NB4 (cell line): Measurements from ENCODE around the gene NANOS3.

Experiments used
- DNase-seq: peaks from one replicate; pipeline ENCODE4 v3.0.0; 2010; ENCODE audit warnings: low read depth
- H3K4me3 ChIP-seq: one replicate; pipeline ENCODE4 v1.5.1; 2011; ENCODE audit warnings: mild to moderate bottlenecking, low read depth, low read length, moderate library complexity
- MAX ChIP-seq: IDR thresholded peaks from 2 replicates; pipeline ENCODE4 v1.6.1; 2011; ENCODE audit warnings: low read depth, low read length
- MYC ChIP-seq: IDR thresholded peaks from 2 replicates; pipeline ENCODE4 v1.6.1; 2011; ENCODE audit warnings: low read depth, low read length
- POLR2A ChIP-seq: IDR thresholded peaks from 2 replicates; pipeline ENCODE4 v1.6.1; 2011; ENCODE audit warnings: mild to moderate bottlenecking; ENCODE audit not compliant: insufficient read length; ENCODE audit errors: extremely low read depth
- TF ChIP-seq, protein P1 (sequence below): IDR thresholded peaks from one replicate; pipeline ENCODE4 v1.5.1; 2012; ENCODE audit warnings: low read depth, low read length

The NANOS3 gene

GRCh38 chr19:13908674-13909073, 31.7 kb downstream of the NANOS3 start:
- no peak for DNase-seq
- TF ChIP-seq POLR2A (no peak), MAX (no peak), MYC (no peak)
- TF ChIP-seq, protein P1, sequence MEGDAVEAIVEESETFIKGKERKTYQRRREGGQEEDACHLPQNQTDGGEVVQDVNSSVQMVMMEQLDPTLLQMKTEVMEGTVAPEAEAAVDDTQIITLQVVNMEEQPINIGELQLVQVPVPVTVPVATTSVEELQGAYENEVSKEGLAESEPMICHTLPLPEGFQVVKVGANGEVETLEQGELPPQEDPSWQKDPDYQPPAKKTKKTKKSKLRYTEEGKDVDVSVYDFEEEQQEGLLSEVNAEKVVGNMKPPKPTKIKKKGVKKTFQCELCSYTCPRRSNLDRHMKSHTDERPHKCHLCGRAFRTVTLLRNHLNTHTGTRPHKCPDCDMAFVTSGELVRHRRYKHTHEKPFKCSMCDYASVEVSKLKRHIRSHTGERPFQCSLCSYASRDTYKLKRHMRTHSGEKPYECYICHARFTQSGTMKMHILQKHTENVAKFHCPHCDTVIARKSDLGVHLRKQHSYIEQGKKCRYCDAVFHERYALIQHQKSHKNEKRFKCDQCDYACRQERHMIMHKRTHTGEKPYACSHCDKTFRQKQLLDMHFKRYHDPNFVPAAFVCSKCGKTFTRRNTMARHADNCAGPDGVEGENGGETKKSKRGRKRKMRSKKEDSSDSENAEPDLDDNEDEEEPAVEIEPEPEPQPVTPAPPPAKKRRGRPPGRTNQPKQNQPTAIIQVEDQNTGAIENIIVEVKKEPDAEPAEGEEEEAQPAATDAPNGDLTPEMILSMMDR = no peak
- H3K4me3 ChIP-seq = no peak overlapping the region

- no peak for DNase-seq
Measured at GRCh38 chr19:13909430-13909829, 32.5 kb downstream of the NANOS3 start.

GRCh38 chr19:13913352-13913751, 36.4 kb downstream of the NANOS3 start:
- H3K4me3 ChIP-seq = no peak overlapping the region
- no peak for DNase-seq
- TF ChIP-seq POLR2A (no peak), MAX (no peak), MYC (no peak)
- TF ChIP-seq, protein P1 = no peak

More at GRCh38 chr19:13909430-13909829, 32.5 kb downstream of the NANOS3 start:
- no peak overlapping the region for H3K4me3 ChIP-seq
- TF ChIP-seq MYC (no peak), MAX (no peak), POLR2A (no peak)
- TF ChIP-seq, protein P1 = no peak

DNA sequence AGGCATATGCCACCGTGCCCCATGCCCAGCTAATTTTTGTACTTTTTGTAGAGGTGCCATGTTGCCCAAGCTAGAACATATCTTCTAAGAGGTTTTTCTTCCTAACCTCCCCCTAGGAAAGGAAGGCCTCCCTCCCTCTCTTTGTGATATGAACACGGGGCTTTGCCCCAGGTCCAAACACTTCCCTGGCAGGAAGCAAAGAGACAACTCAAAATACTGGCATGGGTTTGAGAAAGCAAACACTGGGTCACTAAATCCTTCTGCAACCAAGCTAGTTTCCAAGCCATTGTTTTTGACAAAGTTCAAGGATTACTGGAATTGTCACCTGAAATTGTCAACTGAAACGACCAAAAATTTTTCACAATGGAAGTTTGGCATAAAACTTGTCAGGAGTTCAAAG, 37.8 kb downstream of the NANOS3 start:
- no peak for DNase-seq
- H3K4me3 ChIP-seq = no peak overlapping the region
- no peak for TF ChIP-seq MAX
- TF ChIP-seq POLR2A = no peak
- TF ChIP-seq, protein P1 = no peak
- TF ChIP-seq MYC = no peak

DNA sequence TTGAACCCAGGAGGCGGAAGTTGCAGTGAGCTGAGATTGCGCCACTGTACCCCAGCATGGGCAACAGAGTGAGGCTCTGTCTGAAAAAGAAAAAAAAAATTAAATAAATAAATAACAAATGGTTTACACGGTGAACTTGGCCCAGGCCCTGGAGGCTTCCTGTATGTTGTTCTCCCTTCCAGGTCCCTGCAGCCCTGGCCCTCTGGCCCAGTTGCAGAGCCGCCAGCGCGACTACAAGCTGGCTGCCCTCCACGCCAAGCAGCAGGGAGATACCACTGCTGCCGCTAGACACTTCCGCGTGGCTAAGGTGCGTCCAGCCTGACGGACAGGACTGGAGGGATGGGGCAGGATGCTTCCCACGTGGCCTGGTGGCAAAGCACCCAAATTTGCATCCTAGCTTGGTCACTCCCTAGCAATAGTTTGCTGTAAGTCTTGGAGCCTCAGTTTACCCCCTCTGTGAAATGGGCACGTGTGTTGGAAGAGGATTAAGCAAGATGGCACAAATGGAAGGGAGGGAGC, 41.0 kb downstream of the NANOS3 start:
- TF ChIP-seq, protein P1 = no peak
- TF ChIP-seq MAX (no peak), POLR2A (no peak), MYC (no peak)
- DNase-seq = no peak
- H3K4me3 ChIP-seq = no peak overlapping the region

DNA sequence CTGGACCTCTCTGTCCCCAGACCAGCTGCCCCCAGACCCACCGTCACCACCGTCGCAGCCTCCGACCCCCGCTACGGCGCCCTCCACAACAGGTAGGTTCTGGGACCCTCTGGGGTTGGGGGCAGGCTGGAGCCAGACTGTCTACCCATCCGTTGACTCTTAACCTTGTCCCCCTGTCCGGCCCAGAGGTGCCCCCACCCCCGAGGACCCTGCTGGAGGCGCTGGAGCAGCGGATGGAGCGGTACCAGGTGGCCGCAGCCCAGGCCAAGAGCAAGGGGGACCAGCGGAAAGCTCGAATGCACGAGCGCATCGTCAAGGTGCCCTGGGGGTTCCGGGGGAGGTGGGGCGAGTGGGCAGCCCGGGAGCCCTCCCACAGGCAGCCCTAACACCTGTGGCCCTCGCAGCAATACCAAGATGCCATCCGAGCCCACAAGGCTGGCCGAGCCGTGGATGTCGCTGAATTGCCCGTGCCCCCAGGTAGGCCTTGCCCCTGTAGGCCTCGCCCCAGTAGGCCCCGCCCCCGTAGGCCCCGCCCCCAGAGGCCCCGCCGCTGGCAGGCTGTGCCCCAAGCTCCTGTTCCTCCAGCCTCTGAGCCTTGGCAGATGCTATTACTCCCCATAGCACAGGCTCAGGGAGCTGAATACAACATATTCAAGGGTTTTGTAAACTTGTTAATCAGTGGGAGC, 41.9 kb downstream of the NANOS3 start:
- no peak for DNase-seq
- TF ChIP-seq, protein P1 = no peak
- TF ChIP-seq POLR2A (no peak), MYC (no peak), MAX (no peak)
- H3K4me3 ChIP-seq = no peak overlapping the region
